CD4-positive, alpha-beta T cell (primary cell): ENCODE data around the gene PIWIL4. TPM values are rescaled to one million over a fixed set of nuclear protein-coding genes. Genes with fewer than 3 reads are reported as not detected.

Source experiments
- ATAC-seq: fragments of 200-7000 bp; cut with Tn5 transposase; one replicate; pipeline ENCODE4 v1.10.0; 2022; ENCODE audit warnings: mild to moderate bottlenecking; ENCODE audit not compliant: poor library complexity
- CTCF ChIA-PET: fragments of 350-600 bp; sonication (Branson Sonifier 250); formaldehyde crosslinking; loops from one replicate; lab custom pipeline; 2021; ENCODE audit warnings: antibody characterized with exemption, inconsistent platforms; lab: Charles Lee
- POLR2A ChIA-PET: fragments of 350-600 bp; sonication (Branson Sonifier 250); formaldehyde crosslinking; loops from one replicate; lab custom pipeline; 2021; ENCODE audit warnings: antibody characterized with exemption, inconsistent platforms; lab: Charles Lee
- DNase-seq, 14 experiments: peaks; one replicate each; pipeline ENCODE4 v3.0.0-alpha.2; 2013 to 2020; ENCODE audit warnings: mixed read lengths in 2 of 14
- H3K27ac ChIP-seq, 2 donors: one replicate each; pipeline versions ENCODE4 v1.5.1 to v1.7.0; 2013; ENCODE audit warnings: low read length in 2 of 2, low read depth in 1 of 2, mild to moderate bottlenecking in 1 of 2
- H3K27me3 ChIP-seq, 2 experiments: 1 replicate in 1 of 2; 2 replicates in 1 of 2; pipeline versions ENCODE4 v1.6.1 to v1.7.0; 2013; ENCODE audit warnings: low read length in 2 of 2, control low read depth in 1 of 2, mild to moderate bottlenecking in 1 of 2, moderate library complexity in 1 of 2; ENCODE audit not compliant: insufficient read depth in 2 of 2, control insufficient read depth in 1 of 2
- H3K36me3 ChIP-seq: one replicate; pipeline ENCODE4 v1.6.1; 2013; ENCODE audit warnings: low read length, control low read depth; ENCODE audit not compliant: insufficient read depth
- H3K4me1 ChIP-seq: one replicate; pipeline ENCODE4 v1.6.1; 2013; ENCODE audit warnings: low read length, control low read depth; ENCODE audit not compliant: insufficient read depth
- H3K4me3 ChIP-seq: one replicate; pipeline ENCODE4 v1.5.1; 2013; ENCODE audit warnings: mild to moderate bottlenecking, low read length, moderate library complexity
- H3K9me3 ChIP-seq, 2 experiments: 1 replicate in 1 of 2; 2 replicates in 1 of 2; pipeline versions ENCODE4 v1.6.1 to v1.7.0; 2013; ENCODE audit warnings: low read length in 2 of 2, mild to moderate bottlenecking in 2 of 2, control low read depth in 1 of 2, moderate library complexity in 1 of 2; ENCODE audit not compliant: control insufficient read depth in 1 of 2, insufficient read depth in 1 of 2
- H3K27ac Mint-ChIP-seq: one replicate; pipeline ENCODE4 v1.8.0; 2020; ENCODE audit warnings: mixed read lengths
- H3K27me3 Mint-ChIP-seq: one replicate; pipeline ENCODE4 v1.8.0; 2021; ENCODE audit warnings: mixed read lengths
- H3K36me3 Mint-ChIP-seq: one replicate; pipeline ENCODE4 v1.8.0; 2021; ENCODE audit warnings: low read depth, mixed read lengths
- H3K4me1 Mint-ChIP-seq: one replicate; pipeline ENCODE4 v1.8.0; 2021; ENCODE audit warnings: low read depth, mixed read lengths
- H3K4me3 Mint-ChIP-seq: one replicate; pipeline ENCODE4 v1.8.0; 2020; ENCODE audit warnings: mild to moderate bottlenecking, mixed read lengths
- H3K9me3 Mint-ChIP-seq: one replicate; pipeline ENCODE4 v1.8.0; 2020; ENCODE audit warnings: mixed read lengths
- intact Hi-C, 2 experiments: fragments of 100-400 bp; cut with DNase I in 1 of 2; cut with micrococcal nuclease in 1 of 2; formaldehyde crosslinking; loops; one replicate each; pipeline versions ENCODE4 v1.15.1 to v1.9.0; 2023 to 2025; cut with DNase I, micrococcal nuclease
- total RNA-seq, 174 experiments: library from RNA in 2 of 174; stranded (reverse) in 2 of 174; gene quantifications; one replicate each; pipeline ENCODE4 v1.2.3 and lab custom pipeline; 2021 to 2026
- TF ChIP-seq, protein P1 (sequence below): fragments of 200-600 bp; IDR thresholded peaks from one replicate; pipeline ENCODE4 v1.8.0; 2022; ENCODE audit warnings: antibody characterized with exemption, mild to moderate bottlenecking

Gene PIWIL4
- total RNA-seq, 2 experiments from 2014 or later = 1.3 to 1.4 TPM

DNA sequence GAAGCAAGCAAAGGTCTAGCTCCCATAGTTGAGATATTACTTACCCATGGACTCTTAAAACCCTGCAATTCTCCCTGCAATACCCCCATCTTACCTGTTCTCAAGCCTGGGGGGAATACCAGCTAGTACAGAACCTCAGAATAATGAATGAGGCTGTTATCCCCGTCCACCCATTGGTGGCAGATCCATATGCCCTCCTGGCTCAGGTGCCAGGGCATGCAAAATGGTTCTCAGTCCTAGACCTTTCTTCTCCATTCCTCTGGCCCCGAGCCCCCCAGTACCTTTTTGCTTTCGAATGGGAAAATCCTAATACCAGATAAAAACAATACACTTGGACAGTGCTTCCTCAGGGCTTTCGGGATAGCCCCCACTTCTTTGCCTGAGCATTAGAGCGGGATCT is 86.4 kb downstream of the PIWIL4 start:
- no peaks in the 10 kb centered on the region for H3K4me1 Mint-ChIP-seq
- Histone ChIP-seq H3K4me1 (no peaks in the 10 kb centered on the region), H3K9me3 (no peaks in the 10 kb centered on the region), H3K36me3 (no peaks in the 10 kb centered on the region), H3K27ac (no peak overlapping the region), H3K27me3 (peaks cover 7 to 13% of the 10 kb centered on the region in 2 experiments), H3K4me3 (no peak overlapping the region)
- peaks cover 17% of the 10 kb centered on the region for H3K27me3 Mint-ChIP-seq
- ATAC-seq = no peak
- no peak for DNase-seq
- POLR2A ChIA-PET = interaction anchor here (0.6 kb wide), 1 partner anchor 38 kb away, joined by 3 read pairs; no protein-coding TSS in a partner anchor
- H3K27ac Mint-ChIP-seq = no peak overlapping the region
- TF ChIP-seq, protein P1, sequence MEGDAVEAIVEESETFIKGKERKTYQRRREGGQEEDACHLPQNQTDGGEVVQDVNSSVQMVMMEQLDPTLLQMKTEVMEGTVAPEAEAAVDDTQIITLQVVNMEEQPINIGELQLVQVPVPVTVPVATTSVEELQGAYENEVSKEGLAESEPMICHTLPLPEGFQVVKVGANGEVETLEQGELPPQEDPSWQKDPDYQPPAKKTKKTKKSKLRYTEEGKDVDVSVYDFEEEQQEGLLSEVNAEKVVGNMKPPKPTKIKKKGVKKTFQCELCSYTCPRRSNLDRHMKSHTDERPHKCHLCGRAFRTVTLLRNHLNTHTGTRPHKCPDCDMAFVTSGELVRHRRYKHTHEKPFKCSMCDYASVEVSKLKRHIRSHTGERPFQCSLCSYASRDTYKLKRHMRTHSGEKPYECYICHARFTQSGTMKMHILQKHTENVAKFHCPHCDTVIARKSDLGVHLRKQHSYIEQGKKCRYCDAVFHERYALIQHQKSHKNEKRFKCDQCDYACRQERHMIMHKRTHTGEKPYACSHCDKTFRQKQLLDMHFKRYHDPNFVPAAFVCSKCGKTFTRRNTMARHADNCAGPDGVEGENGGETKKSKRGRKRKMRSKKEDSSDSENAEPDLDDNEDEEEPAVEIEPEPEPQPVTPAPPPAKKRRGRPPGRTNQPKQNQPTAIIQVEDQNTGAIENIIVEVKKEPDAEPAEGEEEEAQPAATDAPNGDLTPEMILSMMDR = no peak
- CTCF ChIA-PET = no interaction called here
- intact Hi-C loops = no loop called here
- H3K4me3 Mint-ChIP-seq = no peak overlapping the region
- no peaks in the 10 kb centered on the region for H3K36me3 Mint-ChIP-seq
- no peaks in the 10 kb centered on the region for H3K9me3 Mint-ChIP-seq

DNA sequence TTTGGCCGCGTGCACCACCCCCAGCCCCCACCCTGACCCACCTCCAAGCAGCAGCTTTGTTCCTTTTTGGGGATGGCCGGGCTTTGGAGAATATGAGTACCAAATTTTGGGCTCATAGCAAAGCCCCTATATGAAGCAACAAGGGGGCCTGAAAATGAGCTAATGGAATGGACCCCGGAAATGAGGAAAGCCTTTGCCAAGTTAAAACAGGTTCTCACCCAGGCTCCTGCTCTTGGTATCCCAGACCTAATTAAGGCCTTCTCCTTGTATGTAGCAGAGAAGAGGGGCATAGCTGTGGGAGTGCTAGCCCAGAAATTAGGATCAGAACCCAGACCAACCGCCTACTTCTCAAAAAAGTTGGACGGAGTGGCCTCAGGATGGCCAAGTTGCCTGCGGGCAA is 87.0 kb downstream of the PIWIL4 start:
- POLR2A ChIA-PET = no interaction called here
- Mint-ChIP-seq H3K4me3 (no peak overlapping the region), H3K9me3 (no peaks in the 10 kb centered on the region), H3K27ac (no peak overlapping the region), H3K4me1 (no peaks in the 10 kb centered on the region), H3K36me3 (no peaks in the 10 kb centered on the region), H3K27me3 (peaks cover 17% of the 10 kb centered on the region)
- no peaks in the 10 kb centered on the region for H3K36me3 ChIP-seq
- no peak overlapping the region for H3K4me3 ChIP-seq
- no peaks in the 10 kb centered on the region for H3K4me1 ChIP-seq
- intact Hi-C loops = no loop called here
- no peaks in the 10 kb centered on the region for H3K9me3 ChIP-seq
- H3K27me3 ChIP-seq = peaks cover 7 to 13% of the 10 kb centered on the region in 2 experiments
- DNase-seq (no peak), ATAC-seq (no peak)
- no peak overlapping the region for H3K27ac ChIP-seq
- TF ChIP-seq, protein P1 = no peak
- CTCF ChIA-PET = no interaction called here

DNA sequence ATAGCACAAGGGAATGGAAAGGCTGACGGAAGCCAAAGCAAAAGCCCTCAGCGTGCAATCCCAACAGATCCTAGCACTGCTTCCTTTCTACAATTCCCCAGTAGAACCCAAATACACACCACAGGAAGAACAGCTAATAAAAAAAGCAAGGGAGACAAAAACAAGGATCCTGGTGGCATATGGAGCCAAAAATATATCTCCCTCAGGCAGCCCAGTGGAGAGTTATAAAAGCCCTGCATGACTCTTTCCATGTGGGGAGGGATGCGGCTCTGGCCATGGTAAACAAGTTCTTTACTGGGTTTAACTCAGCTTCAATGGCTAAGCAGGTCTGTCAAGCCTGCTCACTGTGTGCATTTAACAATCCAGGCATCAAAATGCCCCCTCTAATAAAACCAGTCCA is 88.1 kb downstream of the PIWIL4 start:
- no peak overlapping the region for H3K27ac ChIP-seq
- DNase-seq (no peak), ATAC-seq (no peak)
- Mint-ChIP-seq H3K27ac (no peak overlapping the region), H3K9me3 (no peaks in the 10 kb centered on the region), H3K27me3 (peaks cover 17% of the 10 kb centered on the region), H3K4me3 (no peak overlapping the region), H3K4me1 (no peaks in the 10 kb centered on the region), H3K36me3 (no peaks in the 10 kb centered on the region)
- H3K4me1 ChIP-seq = no peaks in the 10 kb centered on the region
- no peaks in the 10 kb centered on the region for H3K9me3 ChIP-seq
- TF ChIP-seq, protein P1 = no peak
- intact Hi-C loops = no loop called here
- CTCF ChIA-PET = no interaction called here
- POLR2A ChIA-PET = no interaction called here
- no peak overlapping the region for H3K4me3 ChIP-seq
- no peaks in the 10 kb centered on the region for H3K36me3 ChIP-seq
- H3K27me3 ChIP-seq = peaks cover 7 to 13% of the 10 kb centered on the region in 2 experiments
